NB4 (cell line): ENCODE results near the gene SHPK.

ENCODE experiments used
- DNase-seq: peaks from one replicate; pipeline ENCODE4 v3.0.0; 2010; ENCODE audit warnings: low read depth
- H3K4me3 ChIP-seq: one replicate; pipeline ENCODE4 v1.5.1; 2011; ENCODE audit warnings: mild to moderate bottlenecking, low read depth, low read length, moderate library complexity
- MYC ChIP-seq: IDR thresholded peaks from 2 replicates; pipeline ENCODE4 v1.6.1; 2011; ENCODE audit warnings: low read depth, low read length
- POLR2A ChIP-seq: IDR thresholded peaks from 2 replicates; pipeline ENCODE4 v1.6.1; 2011; ENCODE audit warnings: mild to moderate bottlenecking; ENCODE audit not compliant: insufficient read length; ENCODE audit errors: extremely low read depth
- TF ChIP-seq, protein P1 (sequence below): IDR thresholded peaks from 2 replicates; pipeline ENCODE4 v1.6.1; 2011; ENCODE audit warnings: low read depth, low read length
- TF ChIP-seq, protein P2 (sequence below): IDR thresholded peaks from one replicate; pipeline ENCODE4 v1.5.1; 2012; ENCODE audit warnings: low read depth, low read length

Gene SHPK

DNA sequence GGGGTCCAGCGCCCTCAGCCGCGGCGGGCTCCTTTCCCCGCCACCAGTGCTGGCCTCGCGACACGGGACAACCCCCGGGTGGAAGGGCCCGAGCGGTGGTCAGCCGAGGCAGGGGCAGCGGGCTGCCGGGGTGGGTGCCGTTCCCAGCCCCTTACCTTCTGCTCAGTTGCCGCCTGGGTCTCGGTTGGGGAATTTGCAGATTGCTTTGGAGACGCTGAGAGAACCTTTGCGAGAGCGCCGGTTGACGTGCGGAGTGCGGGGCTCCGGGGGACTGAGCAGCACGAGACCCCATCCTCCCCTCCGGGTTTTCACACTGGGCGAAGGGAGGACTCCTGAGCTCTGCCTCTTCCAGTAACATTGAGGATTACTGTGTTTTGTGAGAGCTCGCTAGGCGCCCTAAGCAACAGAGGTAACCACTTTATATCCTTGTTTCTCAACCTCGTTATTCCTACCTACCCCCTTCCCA lies 891 bp upstream of the SHPK start:
- DNase-seq, result peak; percentile 25
- no peak for TF ChIP-seq MYC
- TF ChIP-seq POLR2A, result no peak
- H3K4me3 ChIP-seq, result peak overlapping the region; percentile 62

DNA sequence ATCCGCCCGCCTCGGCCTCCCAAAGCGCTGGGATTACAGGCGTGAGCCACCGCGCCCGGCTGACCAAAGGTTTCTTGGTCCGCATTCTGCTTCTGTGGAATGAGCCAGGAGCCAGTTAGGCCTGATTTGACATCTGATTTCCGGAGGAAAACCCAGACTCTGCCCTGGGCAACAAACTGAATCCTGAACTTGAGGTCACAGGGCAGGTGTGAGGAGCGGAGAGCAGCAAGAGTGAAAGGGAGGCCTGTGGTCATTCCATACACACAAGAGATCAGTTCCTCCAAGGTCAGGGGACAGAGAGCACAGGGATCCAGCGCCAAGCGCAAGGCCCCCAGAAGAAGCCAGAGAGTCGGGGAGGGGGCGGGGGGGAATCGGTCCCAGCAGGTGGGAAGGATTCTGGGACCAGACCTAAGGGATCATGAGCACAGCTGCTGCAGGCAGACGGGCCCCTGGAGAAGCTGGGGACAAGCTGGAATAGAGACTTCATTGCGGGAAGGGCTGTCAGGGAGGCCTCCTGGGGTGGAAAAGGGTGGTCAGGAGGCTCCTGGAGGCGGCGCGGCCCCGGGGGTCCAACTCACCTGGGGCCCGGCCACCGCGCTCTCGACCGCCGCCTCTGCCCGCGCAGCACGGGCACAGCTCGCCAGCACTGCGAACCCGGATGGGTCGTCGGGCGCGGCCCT lies 436 bp downstream of the SHPK start:
- H3K4me3 ChIP-seq, result peak overlapping the region; percentile 67
- TF ChIP-seq POLR2A (no peak), MYC (no peak)
- TF ChIP-seq, protein P1, sequence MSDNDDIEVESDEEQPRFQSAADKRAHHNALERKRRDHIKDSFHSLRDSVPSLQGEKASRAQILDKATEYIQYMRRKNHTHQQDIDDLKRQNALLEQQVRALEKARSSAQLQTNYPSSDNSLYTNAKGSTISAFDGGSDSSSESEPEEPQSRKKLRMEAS, result no peak
- DNase-seq, result peak; percentile 6

DNA sequence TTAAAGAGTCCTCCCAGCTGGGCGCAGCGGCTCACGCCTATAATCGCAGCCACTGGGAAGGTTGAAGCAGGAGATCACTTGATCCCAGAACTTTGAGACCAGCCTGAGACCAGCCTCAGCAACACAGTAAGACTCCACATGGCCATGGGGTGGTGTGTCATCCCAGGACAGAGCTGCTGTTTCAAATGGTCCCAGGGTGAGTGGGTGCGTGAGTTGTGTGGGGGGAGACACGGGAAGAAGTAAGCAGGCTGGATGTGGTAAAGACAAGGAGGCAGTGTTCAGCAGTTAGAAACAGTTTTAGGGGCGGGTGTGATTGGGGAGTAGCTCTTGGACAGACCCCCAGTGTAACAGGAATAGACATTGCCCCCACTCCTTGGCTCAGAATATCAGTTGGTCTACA lies 3.8 kb downstream of the SHPK start:
- no peak overlapping the region for H3K4me3 ChIP-seq
- TF ChIP-seq, protein P1, result no peak
- TF ChIP-seq, protein P2, sequence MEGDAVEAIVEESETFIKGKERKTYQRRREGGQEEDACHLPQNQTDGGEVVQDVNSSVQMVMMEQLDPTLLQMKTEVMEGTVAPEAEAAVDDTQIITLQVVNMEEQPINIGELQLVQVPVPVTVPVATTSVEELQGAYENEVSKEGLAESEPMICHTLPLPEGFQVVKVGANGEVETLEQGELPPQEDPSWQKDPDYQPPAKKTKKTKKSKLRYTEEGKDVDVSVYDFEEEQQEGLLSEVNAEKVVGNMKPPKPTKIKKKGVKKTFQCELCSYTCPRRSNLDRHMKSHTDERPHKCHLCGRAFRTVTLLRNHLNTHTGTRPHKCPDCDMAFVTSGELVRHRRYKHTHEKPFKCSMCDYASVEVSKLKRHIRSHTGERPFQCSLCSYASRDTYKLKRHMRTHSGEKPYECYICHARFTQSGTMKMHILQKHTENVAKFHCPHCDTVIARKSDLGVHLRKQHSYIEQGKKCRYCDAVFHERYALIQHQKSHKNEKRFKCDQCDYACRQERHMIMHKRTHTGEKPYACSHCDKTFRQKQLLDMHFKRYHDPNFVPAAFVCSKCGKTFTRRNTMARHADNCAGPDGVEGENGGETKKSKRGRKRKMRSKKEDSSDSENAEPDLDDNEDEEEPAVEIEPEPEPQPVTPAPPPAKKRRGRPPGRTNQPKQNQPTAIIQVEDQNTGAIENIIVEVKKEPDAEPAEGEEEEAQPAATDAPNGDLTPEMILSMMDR, result no peak
- TF ChIP-seq POLR2A (no peak), MYC (no peak)
- DNase-seq, result no peak

DNA sequence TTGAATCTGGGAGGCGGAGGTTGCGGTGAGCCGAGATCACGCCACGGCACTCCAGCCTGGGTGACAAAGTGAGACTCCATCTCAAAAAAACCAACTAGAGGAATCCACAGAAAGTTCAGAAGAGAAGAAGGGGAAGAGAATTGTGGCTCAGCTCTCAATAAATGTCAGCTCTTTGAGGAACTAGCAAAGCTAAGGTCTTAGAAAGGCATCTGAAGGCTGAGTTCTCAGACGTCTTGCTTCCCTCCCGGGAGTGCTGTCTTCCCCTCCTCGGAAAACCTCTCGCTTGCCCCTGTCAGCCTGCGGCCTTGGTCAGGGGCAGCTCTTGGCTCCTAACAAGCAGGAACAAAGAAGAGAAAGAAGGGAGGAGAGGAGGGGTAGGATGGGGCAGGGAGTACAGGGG lies 5.3 kb downstream of the SHPK start:
- no peak for DNase-seq
- TF ChIP-seq, protein P2, result no peak
- TF ChIP-seq POLR2A (no peak), MYC (no peak)
- TF ChIP-seq, protein P1, result no peak
- no peak overlapping the region for H3K4me3 ChIP-seq

DNA sequence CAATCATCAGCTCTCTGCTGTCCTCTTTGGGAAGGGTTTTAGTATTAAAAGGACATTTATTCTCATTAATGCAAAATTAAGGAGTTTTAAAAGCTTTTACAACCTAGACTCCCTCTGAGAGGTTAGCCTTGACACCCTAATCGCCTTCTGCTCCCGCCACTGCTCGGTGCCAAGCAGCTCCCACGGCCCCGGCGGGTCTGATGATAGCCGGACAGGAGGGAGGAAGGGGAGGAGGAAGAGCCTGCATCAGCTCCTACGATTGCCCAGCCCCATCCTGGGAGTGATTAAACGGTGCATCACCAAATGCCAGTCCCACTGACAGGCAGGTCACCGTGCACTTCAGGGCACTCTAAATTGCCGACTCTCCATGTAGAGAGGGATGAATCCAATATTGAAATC lies 8.3 kb downstream of the SHPK start:
- no peak for DNase-seq
- H3K4me3 ChIP-seq, result no peak overlapping the region
- no peak for TF ChIP-seq POLR2A
- TF ChIP-seq, protein P2, result no peak
- TF ChIP-seq MYC, result no peak
- TF ChIP-seq, protein P1, result no peak

DNA sequence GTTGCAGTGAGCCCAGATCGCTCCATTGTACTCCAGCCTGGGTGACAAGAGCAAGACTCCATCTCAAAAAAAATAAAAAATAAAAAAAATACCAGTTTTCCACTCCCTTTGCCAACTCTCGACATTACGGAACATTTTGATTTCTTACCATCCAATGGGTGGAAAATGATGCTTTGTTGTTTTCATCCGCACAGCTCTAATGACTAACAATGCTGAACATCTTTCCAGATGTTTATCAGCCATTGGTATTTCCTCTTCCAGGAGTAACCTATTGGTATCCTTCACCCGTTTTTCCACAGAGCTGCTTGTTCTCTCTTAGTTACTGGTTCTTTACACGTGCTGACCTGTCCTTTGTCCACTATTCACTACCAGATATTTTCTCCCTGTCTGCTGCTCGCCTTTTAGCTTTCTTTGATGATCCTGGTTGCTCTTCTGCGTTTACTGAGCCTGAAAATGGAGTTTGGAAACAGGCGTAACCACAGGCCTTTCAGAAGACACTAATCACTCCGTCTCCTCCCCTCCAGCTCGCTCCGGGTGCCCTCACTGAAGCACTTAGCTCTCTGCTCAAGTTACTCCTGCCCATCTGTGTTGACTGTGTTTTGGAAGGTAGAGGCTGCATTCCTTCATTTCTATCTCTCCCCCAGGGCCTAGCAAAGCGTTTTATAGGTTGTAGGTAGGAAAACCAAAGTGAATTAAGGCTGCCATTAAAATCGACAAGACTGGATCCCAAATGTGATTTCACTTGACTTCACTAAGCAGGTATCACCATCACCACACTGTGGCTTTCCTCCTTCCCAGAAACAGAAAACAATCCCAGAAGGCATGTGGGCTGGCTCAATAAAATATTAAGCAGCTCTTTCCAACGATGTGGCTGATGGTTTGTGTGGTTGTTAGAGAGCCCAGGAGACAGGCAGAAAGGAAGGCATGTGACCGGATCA lies 8.9 kb downstream of the SHPK start:
- no peak overlapping the region for H3K4me3 ChIP-seq
- DNase-seq, result no peak
- TF ChIP-seq, protein P1, result no peak
- TF ChIP-seq, protein P2, result no peak
- TF ChIP-seq POLR2A (no peak), MYC (no peak)
